HG02852 (cell line): ENCODE results near the gene GPR153.

Source experiments
- ATAC-seq: cut with Tn5 transposase; IDR thresholded peaks from one replicate; pipeline ENCODE4 v1.9.1; 2021; ENCODE audit warnings: mild to moderate bottlenecking, moderate library complexity; ENCODE audit not compliant: unreplicated experiment

GPR153 gene

GRCh38 chr1:6287431-6287886, 26.6 kb upstream of the GPR153 start:
- ATAC-seq = no peak

- ATAC-seq = no peak
Measured at GRCh38 chr1:6287029-6287428, 26.1 kb upstream of the GPR153 start.

GRCh38 chr1:6286266-6286665, 25.4 kb upstream of the GPR153 start:
- ATAC-seq = no peak

DNA sequence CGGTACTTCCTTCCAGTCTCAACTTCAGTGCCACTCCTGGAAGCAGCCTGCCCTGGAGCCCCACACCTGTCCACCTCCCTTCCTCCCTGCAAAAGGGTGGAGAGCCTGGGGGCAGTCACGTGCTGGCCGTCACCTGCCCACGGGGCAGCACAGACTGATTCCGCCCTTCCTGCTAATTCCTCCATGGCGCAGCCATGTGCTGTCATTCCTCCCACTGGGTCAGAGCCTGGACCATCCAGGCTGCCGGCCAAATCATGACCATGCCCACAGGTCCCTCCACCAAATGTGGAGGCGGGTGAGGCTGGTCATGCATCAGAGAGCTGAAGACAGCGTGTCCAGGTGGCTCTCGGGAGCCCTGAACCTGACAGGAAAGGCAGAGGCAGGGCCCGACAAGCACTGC, 24.4 kb upstream of the GPR153 start:
- no peak for ATAC-seq

- ATAC-seq = no peak
Measured at GRCh38 chr1:6282577-6283270, 21.8 kb upstream of the GPR153 start.

GRCh38 chr1:6281511-6282402, 20.9 kb upstream of the GPR153 start:
- ATAC-seq = no peak

DNA sequence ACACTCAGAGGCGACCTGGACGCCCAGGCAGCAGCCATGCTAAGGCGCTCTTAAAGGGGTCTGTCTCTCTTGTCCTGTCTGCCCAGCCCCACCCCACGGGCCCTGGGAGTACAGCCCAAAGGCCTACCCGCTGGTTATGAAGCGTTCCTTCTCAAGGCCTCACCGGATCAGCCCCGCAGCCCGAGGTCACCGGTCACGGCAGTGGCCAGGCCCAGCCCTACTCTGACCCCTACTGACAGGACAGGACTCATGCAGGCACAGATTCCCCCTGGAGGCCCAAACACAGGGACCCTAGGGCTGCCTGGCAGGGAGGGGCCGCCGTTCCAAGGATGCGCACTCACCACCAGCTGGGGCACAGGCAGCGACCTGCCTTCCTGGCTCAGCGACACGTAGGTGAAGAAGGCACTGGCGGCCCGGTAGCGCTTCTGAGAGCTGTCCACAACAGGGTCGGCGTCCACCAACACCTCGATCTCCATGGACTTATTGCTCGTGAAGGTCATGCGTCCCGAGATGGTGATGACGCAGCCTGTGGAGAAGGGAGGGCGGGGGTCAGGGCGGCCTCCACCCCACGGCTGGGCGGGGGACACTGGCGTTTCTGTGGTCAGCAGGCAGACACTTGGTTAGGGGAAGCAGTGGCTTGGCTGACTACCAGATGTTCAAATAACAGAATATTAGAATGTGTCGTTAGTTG, 20.0 kb upstream of the GPR153 start:
- no peak for ATAC-seq

DNA sequence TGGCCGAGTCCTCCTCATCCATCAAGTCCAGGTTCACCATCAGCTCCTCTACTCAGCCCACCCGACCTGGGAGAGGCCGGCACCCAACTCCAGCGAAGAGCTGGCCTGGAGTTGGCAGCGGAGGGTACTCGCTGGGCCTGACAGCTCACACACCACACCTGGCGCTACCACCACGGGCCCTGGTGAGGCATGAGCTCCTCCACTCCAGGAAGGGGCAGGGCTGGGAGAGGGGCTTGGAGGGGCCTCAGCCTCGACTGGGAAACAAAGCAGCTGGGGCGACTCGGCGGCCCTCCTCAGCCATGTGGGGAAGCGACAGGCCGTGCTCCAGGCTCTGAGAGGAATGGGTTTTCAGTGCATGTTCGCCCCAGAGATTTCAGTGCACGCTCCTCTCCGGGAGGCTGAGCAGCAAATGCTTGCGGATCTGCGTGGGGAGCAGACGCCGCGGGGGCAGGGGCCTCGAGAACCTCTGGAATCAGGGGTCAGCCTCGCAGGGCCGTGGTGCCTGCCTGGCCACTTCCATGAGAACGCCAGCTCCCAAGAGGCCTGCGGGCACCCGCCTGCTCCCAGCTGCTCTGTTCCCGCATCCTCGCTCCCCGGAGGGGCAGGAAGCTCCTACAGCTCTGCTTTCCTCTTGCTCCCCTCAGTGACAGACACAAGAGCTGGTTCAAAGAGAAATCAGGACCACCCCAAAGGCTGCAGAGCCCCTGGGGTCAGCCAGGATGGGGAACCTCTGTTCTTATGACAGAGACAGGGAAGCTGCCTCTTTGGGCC, 18.9 kb upstream of the GPR153 start:
- ATAC-seq = no peak

- ATAC-seq = no peak
Measured at GRCh38 chr1:6279066-6279465, 18.2 kb upstream of the GPR153 start.

GRCh38 chr1:6278263-6278662, 17.4 kb upstream of the GPR153 start:
- no peak for ATAC-seq

GRCh38 chr1:6276811-6277555, 16.1 kb upstream of the GPR153 start:
- ATAC-seq = no peak

- ATAC-seq = no peak
Measured at GRCh38 chr1:6275826-6276782, 15.2 kb upstream of the GPR153 start.

DNA sequence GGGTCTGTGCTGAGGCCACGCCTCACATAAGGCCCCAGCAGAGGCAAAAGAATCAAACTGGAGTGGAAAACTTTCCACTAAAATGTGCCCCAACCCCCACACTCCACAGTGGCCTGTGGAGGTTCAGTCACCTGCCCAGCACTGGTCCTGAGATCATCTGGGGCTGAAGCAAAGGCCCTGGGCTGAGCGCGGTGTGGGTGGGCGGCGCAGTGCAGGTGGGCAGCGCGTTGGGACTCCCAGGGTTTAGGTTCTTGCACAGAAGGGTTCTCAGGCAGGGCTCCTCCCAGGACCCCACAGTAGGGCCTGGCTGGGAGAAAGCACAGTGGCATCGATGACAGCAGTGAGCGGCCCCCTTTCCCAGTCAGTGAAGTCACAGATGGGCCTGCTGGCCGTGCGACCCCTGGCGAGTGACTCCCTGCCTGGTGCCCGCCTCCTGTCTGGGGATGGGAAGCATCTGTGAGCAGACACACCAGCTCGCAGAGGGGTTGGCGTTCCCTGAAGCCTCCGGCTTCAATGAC, 13.8 kb upstream of the GPR153 start:
- ATAC-seq = no peak

- no peak for ATAC-seq
Measured at GRCh38 chr1:6274102-6274501, 13.2 kb upstream of the GPR153 start.

GRCh38 chr1:6273380-6273891, 12.5 kb upstream of the GPR153 start:
- ATAC-seq = no peak

GRCh38 chr1:6272868-6273267, 12.0 kb upstream of the GPR153 start:
- ATAC-seq = no peak

- no peak for ATAC-seq
Measured at GRCh38 chr1:6272452-6272851, 11.6 kb upstream of the GPR153 start.

- no peak for ATAC-seq
Measured at GRCh38 chr1:6271554-6271953, 10.7 kb upstream of the GPR153 start.

DNA sequence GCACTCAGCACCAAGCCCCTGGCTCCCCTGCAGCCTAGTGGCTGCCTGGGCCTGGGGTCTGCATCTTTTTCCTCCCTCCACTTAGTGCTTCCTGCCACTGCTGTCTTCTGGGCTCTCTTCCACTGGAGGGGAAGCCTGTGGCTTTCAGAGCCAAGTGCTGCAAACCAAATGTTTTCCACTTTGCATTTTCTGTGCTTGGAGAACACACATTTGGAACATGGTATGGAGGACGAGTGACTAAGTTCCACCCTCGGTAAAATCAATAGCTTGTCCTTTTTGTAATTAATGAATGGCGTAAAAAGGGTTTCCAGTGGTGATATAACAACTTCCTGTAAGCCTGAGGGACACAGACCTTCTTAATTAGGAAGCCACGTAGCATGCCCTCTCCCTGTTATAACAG, 10.1 kb upstream of the GPR153 start:
- ATAC-seq = no peak
